OCI-LY1 (cell line): ENCODE data around the gene PCDH11X.
"Not testable (repeated sequence)": the region's sequence is repeated elsewhere in the genome, so short reads cannot be mapped to it uniquely, and the experiment has no call there.

Source experiments
- CTCF ChIP-seq: fragments of 200-600 bp; sonication (generic), shearing (Covaris generic); IDR thresholded peaks from 2 replicates; pipeline ENCODE4 v1.5.1; 2017; ENCODE audit warnings: mild to moderate bottlenecking, antibody characterized with exemption, low read length, moderate library complexity, mixed read lengths
- EZH2 ChIP-seq: fragments of 200-600 bp; sonication (generic), shearing (Covaris generic); IDR thresholded peaks from 2 replicates; pipeline ENCODE4 v1.8.0; 2017; ENCODE audit warnings: borderline replicate concordance, mixed run types, mild to moderate bottlenecking, antibody characterized with exemption, low read length, moderate library complexity, mixed read lengths

- TF ChIP-seq EZH2, CTCF: not testable (repeated sequence)
These were observed 2.6 kb downstream of the PCDH11X start for GRCh38 chrX:91781553-91782298.
